Measurements from ENCODE around the gene LIN37. TPM values are rescaled to one million over a fixed set of nuclear protein-coding genes. Genes with fewer than 3 reads are reported as not detected.

The LIN37 gene
- total RNA-seq, 3 donors from 2014 or later = 12.8 to 15.4 (median 14.2) TPM

GRCh38 chr19:35744430-35745327 lies 3.7 kb upstream of the LIN37 start:
- intact Hi-C loops (cut with DNase I; ENCODE audit: low total_unique reads) = no loop called here

GRCh38 chr19:35745328-35746086 lies 2.9 kb upstream of the LIN37 start, which contains the start of the genes PSENEN and U2AF1L4:
PSENEN (plus strand) TSS chr19:35745651; CDS start chr19:35745931, 280 bp downstream.
U2AF1L4 (minus strand) TSS chr19:35745418; CDS start chr19:35745391, 27 bp downstream.
- Histone ChIP-seq H3K4me3 (peak within 1 kb of the TSS; percentile 89 to 98 (median 97)), H3K4me1 (peaks cover 8 to 22% of the 10 kb centered on the region in 2 donors), H3K9me3 (no peaks in the 10 kb centered on the region), H3K27ac (peak within 1 kb of the TSS; percentile 100), H3K27me3 (no peaks in the 10 kb centered on the region), H3K36me3 (no peaks in the 10 kb centered on the region)
- peak in 2 of 3 donors; percentile 55 to 91 for TF ChIP-seq POLR2AphosphoS5 (IDR thresholded peaks at IDR 0.05)
- no peak for TF ChIP-seq POLR2A (IDR thresholded peaks at IDR 0.05)
- intact Hi-C loops (cut with DNase I; ENCODE audit: low total_unique reads) = no loop called here
- peak; percentile 97 to 99 for DNase-seq (ENCODE audit: low spot score in 2 of 2)

More at GRCh38 chr19:35744430-35745327, 3.7 kb upstream of the LIN37 start:
- DNase-seq (ENCODE audit: low spot score in 2 of 2) = peak; percentile 95 to 96
- TF ChIP-seq POLR2A (IDR thresholded peaks at IDR 0.05) = no peak
- TF ChIP-seq POLR2AphosphoS5 (IDR thresholded peaks at IDR 0.05) = peak in 1 of 3 donors; percentile 81
- peak; percentile 19 to 23 (median 20) for TF ChIP-seq CTCF (IDR thresholded peaks at IDR 0.05)
- Histone ChIP-seq H3K27me3 (no peaks in the 10 kb centered on the region), H3K36me3 (no peaks in the 10 kb centered on the region), H3K27ac (peak overlapping the region; percentile 100), H3K4me1 (peaks cover 6 to 28% of the 10 kb centered on the region in 2 donors), H3K9me3 (no peaks in the 10 kb centered on the region), H3K4me3 (peak overlapping the region; percentile 89 to 98 (median 97))

- Histone ChIP-seq H3K27me3 (no peaks in the 10 kb centered on the region), H3K4me1 (peaks cover 3 to 22% of the 10 kb centered on the region in 2 donors), H3K4me3 (peak overlapping the region; percentile 89 to 98 (median 97)), H3K27ac (peak overlapping the region; percentile 100), H3K36me3 (no peaks in the 10 kb centered on the region), H3K9me3 (no peaks in the 10 kb centered on the region)
- no peak for DNase-seq (ENCODE audit: low spot score in 2 of 2)
- intact Hi-C loops (cut with DNase I; ENCODE audit: low total_unique reads) = no loop called here
- TF ChIP-seq CTCF (IDR thresholded peaks at IDR 0.05) (no peak), POLR2AphosphoS5 (IDR thresholded peaks at IDR 0.05) (no peak), POLR2A (IDR thresholded peaks at IDR 0.05) (no peak)
Observed at GRCh38 chr19:35746087-35746462, 2.3 kb upstream of the LIN37 start.

- Histone ChIP-seq H3K27ac (peak overlapping the region in 1 of 2 donors; percentile 100), H3K4me1 (peaks cover 2 to 22% of the 10 kb centered on the region in 2 donors), H3K9me3 (no peaks in the 10 kb centered on the region), H3K27me3 (no peaks in the 10 kb centered on the region), H3K36me3 (no peaks in the 10 kb centered on the region), H3K4me3 (peak overlapping the region in 2 of 3 donors; percentile 97 to 98)
- intact Hi-C loops (cut with DNase I; ENCODE audit: low total_unique reads) = no loop called here
- TF ChIP-seq POLR2A (IDR thresholded peaks at IDR 0.05) (no peak), CTCF (IDR thresholded peaks at IDR 0.05) (no peak), POLR2AphosphoS5 (IDR thresholded peaks at IDR 0.05) (no peak)
- no peak for DNase-seq (ENCODE audit: low spot score in 2 of 2)
Observed at GRCh38 chr19:35746531-35746930, 1.8 kb upstream of the LIN37 start.

- peaks cover 2 to 17% of the 10 kb centered on the region in 2 donors for H3K4me1 ChIP-seq
- no peak for DNase-seq (ENCODE audit: low spot score in 2 of 2)
- intact Hi-C loops (cut with DNase I; ENCODE audit: low total_unique reads) = no loop called here
- peak overlapping the region in 1 of 3 donors; percentile 34 for H3K4me3 ChIP-seq
- peak overlapping the region; percentile 52 to 78 for H3K27ac ChIP-seq
- H3K36me3 ChIP-seq = peaks cover 4% of the 10 kb centered on the region
- H3K9me3 ChIP-seq = no peaks in the 10 kb centered on the region
- TF ChIP-seq POLR2A (IDR thresholded peaks at IDR 0.05) (no peak), CTCF (IDR thresholded peaks at IDR 0.05) (no peak), POLR2AphosphoS5 (IDR thresholded peaks at IDR 0.05) (no peak)
- no peaks in the 10 kb centered on the region for H3K27me3 ChIP-seq
Observed at GRCh38 chr19:35750167-35750566, 1.8 kb downstream of the LIN37 start.

Measured in breast epithelium (tissue), 4 donors.